Breast epithelium (tissue), 4 donors: Measurements from ENCODE around the gene STOM. TPM values are rescaled to one million over a fixed set of nuclear protein-coding genes. Genes with fewer than 3 reads are reported as not detected.
A peak's percentile ranks its signal among the peaks of the same experiment; 100 is the strongest.

Experiments used
- DNase-seq, 2 donors: peaks; one replicate each; pipeline ENCODE4 v3.0.0-alpha.2; 2019; ENCODE audit warnings: low spot score in 2 of 2
- H3K27ac ChIP-seq, 2 donors: fragments of 200-600 bp; sonication (generic) in 1 of 2; one replicate each; pipeline ENCODE4 v1.5.1; 2016 to 2019; ENCODE audit warnings: mild to moderate bottlenecking in 1 of 2
- H3K27me3 ChIP-seq, 2 donors: fragments of 200-600 bp; sonication (generic) in 1 of 2; one replicate each; pipeline versions ENCODE4 v1.5.1 to v1.6.0; 2017 to 2019; ENCODE audit warnings: control low read depth in 1 of 2, mild to moderate bottlenecking in 1 of 2
- H3K36me3 ChIP-seq: fragments of 200-600 bp; one replicate; pipeline ENCODE4 v1.5.1; 2019
- H3K4me1 ChIP-seq, 2 donors: fragments of 200-600 bp; sonication (generic); one replicate each; pipeline ENCODE4 v1.5.1; 2016 to 2019; ENCODE audit warnings: control low read depth in 1 of 2
- H3K4me3 ChIP-seq, 3 donors: fragments of 200-600 bp; sonication (generic); 1 replicate in 2 of 3; 2 replicates in 1 of 3; pipeline ENCODE4 v1.5.1; 2016 to 2019; ENCODE audit warnings: mild to moderate bottlenecking in 3 of 3, moderate library complexity in 2 of 3
- H3K9me3 ChIP-seq, 2 donors: fragments of 200-600 bp; sonication (generic) in 1 of 2; one replicate each; pipeline ENCODE4 v1.5.1; 2016 to 2019; ENCODE audit warnings: control low read depth in 1 of 2
- CTCF ChIP-seq, 3 donors: fragments of 450-650 bp; IDR thresholded peaks; one replicate each; pipeline ENCODE4 v1.5.1; 2016 to 2017; ENCODE audit warnings: antibody characterized with exemption in 3 of 3, mild to moderate bottlenecking in 3 of 3, moderate library complexity in 3 of 3
- POLR2A ChIP-seq: fragments of 450-650 bp; IDR thresholded peaks from one replicate; pipeline ENCODE4 v1.6.1; 2016; ENCODE audit warnings: antibody characterized with exemption, mild to moderate bottlenecking, moderate library complexity
- POLR2AphosphoS5 ChIP-seq, 3 donors: sonication (generic); formaldehyde crosslinking; IDR thresholded peaks; one replicate each; pipeline ENCODE4 v1.6.1; 2017; ENCODE audit warnings: antibody characterized with exemption in 3 of 3
- intact Hi-C: fragments of 100-400 bp; cut with DNase I; formaldehyde crosslinking; loops from one replicate; pipeline ENCODE4 v1.15.1; 2023; ENCODE audit warnings: low total_unique reads
- total RNA-seq, 3 donors: library from RNA; depleted of rRNA; stranded (reverse); fragments of >200 nt; gene quantifications; one replicate each; pipeline ENCODE4 v1.1.0, GENCODE V29; 2016

STOM gene
- total RNA-seq, 3 donors from 2014 or later: 263 to 444 (median 334) TPM

DNA sequence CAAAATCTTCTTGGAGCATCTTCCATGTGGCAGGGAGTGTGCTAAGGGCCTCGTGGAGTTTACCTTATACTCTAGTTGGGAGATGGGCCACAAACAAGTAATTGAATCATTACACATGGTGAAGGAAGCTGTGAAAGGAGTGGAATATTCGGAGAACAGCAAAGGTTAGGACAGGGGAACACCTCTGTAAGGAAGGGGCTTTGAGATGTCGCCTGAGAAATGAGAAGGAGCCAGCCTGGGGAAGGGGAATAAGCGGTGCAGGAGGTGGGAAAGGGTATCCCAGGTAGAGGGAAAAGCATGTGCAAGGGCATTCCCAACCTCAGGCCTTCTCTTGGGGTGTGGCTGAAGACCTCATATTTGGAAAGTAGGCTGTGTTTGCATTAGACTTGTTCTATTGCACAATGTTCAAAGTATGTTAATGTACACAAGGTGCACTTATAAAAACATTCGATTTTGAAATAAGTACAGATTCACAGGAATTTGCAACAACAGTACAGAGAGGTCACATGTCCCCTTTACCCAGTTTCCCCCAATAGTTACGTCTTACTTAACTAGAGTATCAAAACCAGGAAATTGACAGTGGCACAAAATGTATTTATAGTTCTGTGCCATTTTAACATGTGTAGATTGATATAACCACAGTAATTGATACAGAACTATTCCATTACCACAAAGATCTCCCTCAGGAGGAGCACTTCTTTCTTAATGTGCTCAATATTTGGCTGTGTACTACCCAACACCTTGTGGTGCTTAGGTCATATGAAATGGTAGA, 2.4 kb upstream of the STOM start:
- Histone ChIP-seq H3K27ac (peak overlapping the region; percentile 96 to 99), H3K27me3 (no peaks in the 10 kb centered on the region), H3K4me3 (no peak overlapping the region), H3K4me1 (peaks cover 4 to 21% of the 10 kb centered on the region in 2 donors), H3K36me3 (no peaks in the 10 kb centered on the region), H3K9me3 (no peaks in the 10 kb centered on the region)
- TF ChIP-seq POLR2AphosphoS5 (IDR thresholded peaks at IDR 0.05): no peak
- no peak for TF ChIP-seq POLR2A
- no peak for TF ChIP-seq CTCF (IDR thresholded peaks at IDR 0.05)
- no peak for DNase-seq
- intact Hi-C loops: loop anchor here (5.0 kb wide), 1 partner anchor 50 kb away; no protein-coding TSS in a partner anchor

DNA sequence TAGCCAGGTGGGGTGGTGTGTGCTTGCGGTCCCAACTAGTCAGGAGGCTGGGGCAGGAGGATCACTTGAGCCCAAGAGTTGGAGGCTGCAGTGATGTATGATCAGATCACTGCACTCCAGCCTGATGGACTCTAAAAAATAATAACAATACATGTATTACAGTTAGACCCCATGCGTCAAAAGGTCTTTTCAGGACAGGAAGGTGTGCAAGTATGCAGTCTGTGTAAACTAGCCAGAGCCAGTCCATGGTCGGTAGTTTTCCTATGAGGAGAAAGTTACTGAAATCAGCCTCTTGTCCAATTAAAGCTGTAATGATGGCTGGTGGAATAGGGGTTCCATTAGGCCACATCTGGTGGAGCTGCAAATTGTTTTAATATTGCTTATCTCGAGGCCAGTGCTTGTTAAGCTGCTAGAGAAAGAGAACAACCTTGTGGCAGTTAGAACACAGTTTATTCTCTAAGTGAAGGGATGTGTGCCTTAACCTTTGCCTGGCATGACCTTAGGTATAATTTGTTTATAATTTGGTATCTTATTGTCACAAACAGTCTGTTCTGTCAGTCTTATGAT, 1.5 kb upstream of the STOM start:
- peak overlapping the region; percentile 96 to 99 for H3K27ac ChIP-seq
- intact Hi-C loops: loop anchor here (5.0 kb wide), 1 partner anchor 49 kb away; no protein-coding TSS in a partner anchor
- no peaks in the 10 kb centered on the region for H3K36me3 ChIP-seq
- DNase-seq: no peak
- no peak for TF ChIP-seq POLR2A
- no peak for TF ChIP-seq POLR2AphosphoS5 (IDR thresholded peaks at IDR 0.05)
- no peak for TF ChIP-seq CTCF (IDR thresholded peaks at IDR 0.05)
- H3K4me3 ChIP-seq: no peak overlapping the region
- H3K9me3 ChIP-seq: no peaks in the 10 kb centered on the region
- H3K4me1 ChIP-seq: peaks cover 4 to 25% of the 10 kb centered on the region in 2 donors
- H3K27me3 ChIP-seq: no peaks in the 10 kb centered on the region

DNA sequence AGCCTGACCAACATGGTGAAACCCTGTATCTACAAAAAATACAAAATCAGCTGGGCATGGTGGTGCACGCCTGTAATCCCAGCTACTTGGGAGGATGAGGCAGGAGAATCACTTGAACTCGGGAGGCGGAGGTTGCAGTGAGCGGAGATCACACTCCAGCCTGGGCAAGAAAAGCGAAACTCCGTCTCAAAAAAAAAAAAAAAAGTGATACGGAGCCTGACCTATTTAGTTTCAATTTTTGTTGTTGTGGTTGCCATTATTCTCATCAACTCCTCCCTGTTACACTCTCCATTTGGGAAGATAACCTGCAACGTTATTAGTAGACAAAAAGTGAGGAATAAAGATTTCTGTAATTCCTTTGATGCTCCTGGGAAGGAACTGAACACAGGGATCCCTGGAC, 1.3 kb downstream of the STOM start:
- DNase-seq: no peak
- Histone ChIP-seq H3K27ac (peak overlapping the region; percentile 96 to 99), H3K36me3 (no peaks in the 10 kb centered on the region), H3K4me3 (peak overlapping the region; percentile 68 to 90 (median 77)), H3K9me3 (no peaks in the 10 kb centered on the region), H3K4me1 (peaks cover under 1 to 37% of the 10 kb centered on the region in 2 donors), H3K27me3 (no peaks in the 10 kb centered on the region)
- no peak for TF ChIP-seq POLR2AphosphoS5 (IDR thresholded peaks at IDR 0.05)
- TF ChIP-seq POLR2A: no peak
- no peak for TF ChIP-seq CTCF (IDR thresholded peaks at IDR 0.05)
- intact Hi-C loops: no loop called here

- no peaks in the 10 kb centered on the region for H3K36me3 ChIP-seq
- no peaks in the 10 kb centered on the region for H3K27me3 ChIP-seq
- TF ChIP-seq POLR2A (no peak), POLR2AphosphoS5 (IDR thresholded peaks at IDR 0.05) (no peak), CTCF (IDR thresholded peaks at IDR 0.05) (no peak)
- H3K27ac ChIP-seq: peak overlapping the region; percentile 96 to 99
- peaks cover 1 to 41% of the 10 kb centered on the region in 2 donors for H3K4me1 ChIP-seq
- intact Hi-C loops: no loop called here
- no peak for DNase-seq
- H3K4me3 ChIP-seq: peak overlapping the region; percentile 68 to 90 (median 77)
- no peaks in the 10 kb centered on the region for H3K9me3 ChIP-seq
Measured at GRCh38 chr9:121368138-121368522, 1.9 kb downstream of the STOM start.
